Ovary (tissue), 3 donors: Measurements from ENCODE around the gene EXOC3L1.

ENCODE experiments used
- CTCF ChIP-seq, 3 donors: fragments of 450-650 bp in 2 of 3; fragments of 200-600 bp in 1 of 3; IDR thresholded peaks; one replicate each; pipeline versions ENCODE4 v1.5.1 to v1.8.0; 2016 to 2022; ENCODE audit warnings: antibody characterized with exemption in 3 of 3, mild to moderate bottlenecking in 1 of 3
- EP300 ChIP-seq: sonication (generic); formaldehyde crosslinking; IDR thresholded peaks from one replicate; pipeline ENCODE4 v1.6.1; 2017; ENCODE audit warnings: antibody characterized with exemption
- donor health status: DM: no; HTN: no; CAD: no.

- TF ChIP-seq CTCF (IDR thresholded peaks at IDR 0.05) (no peak), EP300 (no peak)
These were observed 10.4 kb downstream of the EXOC3L1 start for GRCh38 chr16:67179421-67180080.
